Gastrocnemius medialis (tissue), 4 donors: ENCODE measurements around the gene TTLL10.

Source experiments
- CTCF ChIP-seq, 5 experiments: fragments of 450-650 bp in 3 of 5; fragments of 200-600 bp in 2 of 5; sonication (generic) in 2 of 5; IDR thresholded peaks in 4 of 5; conservative IDR thresholded peaks in 1 of 5; 1 replicate in 4 of 5; 2 replicates in 1 of 5; pipeline ENCODE4 v1.5.1; 2016 to 2019; ENCODE audit warnings: antibody characterized with exemption in 5 of 5, mild to moderate bottlenecking in 3 of 5, moderate library complexity in 3 of 5
- POLR2A ChIP-seq, 2 donors: fragments of 450-650 bp; IDR thresholded peaks; one replicate each; pipeline ENCODE4 v1.6.1; 2017; ENCODE audit warnings: antibody characterized with exemption in 2 of 2, mild to moderate bottlenecking in 2 of 2, moderate library complexity in 2 of 2

- TF ChIP-seq CTCF (IDR thresholded peaks at IDR 0.05 in 4 of 5, conservative IDR thresholded peaks at IDR 0.05 in 1 of 5) (no peak), POLR2A (IDR thresholded peaks at IDR 0.05) (no peak)
Observed at GRCh38 chr1:1239614-1240347, 66.1 kb downstream of the TTLL10 start.
